ENCODE results near the gene IFT122.
A peak's percentile ranks its signal among the peaks of the same experiment; 100 is the strongest.

The IFT122 gene

GRCh38 chr3:129442486-129442885 is 2.5 kb downstream of the IFT122 start:
- DNase-seq: no peak

DNA sequence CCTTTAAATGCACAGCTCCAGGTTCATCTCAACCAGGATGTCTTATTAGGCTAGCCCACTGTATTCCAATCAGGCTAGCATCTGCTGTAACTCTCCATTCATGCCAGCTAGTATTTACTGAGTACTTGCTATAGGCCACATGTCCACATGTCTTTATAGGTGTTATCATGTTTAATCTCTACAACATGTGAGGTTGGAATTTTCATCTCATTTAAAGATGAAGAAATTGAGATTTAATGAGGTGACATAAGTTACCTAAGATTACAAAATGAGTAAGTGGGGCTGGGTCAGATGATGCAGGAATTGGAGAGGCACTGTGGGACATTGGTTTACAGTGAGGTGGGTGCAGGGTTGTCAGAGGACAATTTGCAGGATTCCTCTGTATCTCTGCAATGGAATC is 2.9 kb downstream of the IFT122 start:
- DNase-seq: no peak

GRCh38 chr3:129445471-129445870 is 5.4 kb downstream of the IFT122 start:
- DNase-seq: no peak

DNA sequence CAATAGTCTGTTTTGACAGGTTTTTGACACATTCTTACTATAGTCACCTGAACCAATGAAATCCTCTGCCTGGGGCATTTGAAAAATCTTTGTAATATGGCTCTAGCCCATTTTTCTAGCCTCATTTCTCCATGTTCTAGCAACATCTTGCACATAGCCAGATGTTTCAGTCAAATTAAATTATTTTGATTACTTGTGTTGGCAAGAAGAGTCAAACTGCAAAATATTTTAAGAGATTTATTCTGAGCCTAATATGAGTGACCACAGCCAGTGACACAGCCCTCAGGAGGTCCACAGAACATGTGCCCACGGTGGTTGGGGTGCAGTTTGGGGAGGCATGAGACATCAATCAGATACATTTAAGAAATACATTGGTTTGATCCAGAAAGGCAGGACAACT is 6.9 kb downstream of the IFT122 start:
- no peak for DNase-seq

DNA sequence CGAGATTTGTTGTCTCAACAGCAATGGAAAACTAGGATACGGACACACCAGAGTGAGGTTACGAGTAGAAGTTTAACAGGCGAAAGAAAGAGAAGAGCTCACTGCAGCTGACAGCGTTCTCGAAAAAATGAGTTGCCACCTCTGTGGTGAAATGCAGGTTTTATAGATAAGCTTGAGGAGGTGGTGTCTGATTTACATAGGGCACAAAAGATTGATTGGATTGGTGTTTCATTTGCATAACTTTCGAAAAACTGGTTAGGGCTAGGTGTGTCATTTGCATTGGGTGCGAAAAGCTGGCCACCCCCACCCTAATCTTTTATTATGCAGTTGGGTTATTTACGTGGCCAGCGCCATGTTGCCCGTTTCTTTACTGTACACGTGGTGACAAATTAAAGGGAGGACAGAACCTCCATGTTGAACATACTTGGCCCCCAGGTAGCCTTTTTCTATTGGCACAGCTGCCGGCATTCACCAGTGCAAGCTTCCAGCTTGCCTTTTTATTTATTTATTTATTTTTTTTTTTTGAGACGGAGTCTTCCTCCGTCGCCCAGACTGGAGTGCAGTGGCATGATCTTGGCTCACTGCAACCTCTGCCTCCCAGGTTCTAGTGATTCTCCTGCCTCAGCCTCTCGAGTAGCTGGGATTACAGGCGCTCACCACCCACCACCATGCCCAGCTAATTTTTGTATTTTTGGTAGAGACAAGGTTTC is 8.3 kb downstream of the IFT122 start:
- no peak for DNase-seq

- DNase-seq: peak; percentile 34
Observed at GRCh38 chr3:129449279-129450115, 9.5 kb downstream of the IFT122 start.

DNA sequence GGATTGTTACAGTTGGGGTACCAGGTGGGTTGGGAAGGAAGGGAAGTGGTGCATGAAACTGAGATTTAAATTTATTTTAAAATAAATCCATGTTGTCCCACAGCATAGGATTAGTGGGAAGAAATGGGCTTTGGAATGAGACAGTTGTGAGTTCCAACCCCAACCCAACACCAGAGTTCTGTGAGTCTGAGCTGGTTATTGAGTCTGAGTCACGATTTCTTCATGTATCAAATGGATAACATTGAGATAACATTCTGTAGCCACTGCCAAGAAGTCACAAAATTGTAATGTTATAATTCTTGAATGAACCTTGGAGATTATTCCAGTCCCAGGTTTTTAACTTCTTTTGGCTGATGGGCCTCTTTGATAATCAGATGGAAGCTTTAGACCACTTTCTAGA is 13.7 kb downstream of the IFT122 start:
- peak; percentile 65 for DNase-seq

- DNase-seq: no peak
Observed at GRCh38 chr3:129460155-129460554, 20.1 kb downstream of the IFT122 start.

GRCh38 chr3:129460572-129460971 is 20.5 kb downstream of the IFT122 start:
- DNase-seq: no peak

- no peak for DNase-seq
Observed at GRCh38 chr3:129461022-129461421, 21.0 kb downstream of the IFT122 start.

DNA sequence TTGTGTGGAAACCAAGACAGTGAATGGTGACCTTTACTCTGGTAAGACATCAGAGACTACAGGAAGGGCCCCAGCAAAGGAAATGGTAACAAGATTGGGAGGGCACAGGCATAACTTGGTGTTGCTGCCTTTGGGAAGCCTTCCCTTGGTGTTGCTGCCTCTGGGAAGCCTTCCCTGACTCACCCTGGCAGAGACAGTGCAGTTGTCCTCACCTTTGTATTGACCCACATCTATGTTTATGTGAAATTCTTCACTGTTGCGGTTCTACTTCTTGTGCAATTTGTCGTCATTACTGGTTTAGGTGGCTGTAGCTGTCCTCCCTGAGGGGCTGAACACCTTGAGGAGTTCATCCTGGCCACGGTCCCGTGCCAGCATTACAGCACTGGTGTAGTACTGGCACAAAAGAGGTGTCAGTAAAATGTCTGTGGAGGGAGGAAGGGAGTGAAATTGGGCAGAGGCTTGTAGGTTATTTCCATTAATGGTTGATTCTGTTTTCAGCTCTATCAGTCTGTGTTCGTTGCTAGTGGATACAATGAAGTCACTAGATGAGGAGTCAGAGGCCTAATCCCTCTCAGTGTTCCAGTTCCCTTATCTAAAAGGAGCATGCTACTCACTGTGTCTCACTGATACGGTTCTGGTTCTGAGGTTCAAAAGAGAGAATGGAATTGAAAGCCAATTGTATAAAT is 21.6 kb downstream of the IFT122 start:
- peak; percentile 13 for DNase-seq

GRCh38 chr3:129462361-129462968 is 22.4 kb downstream of the IFT122 start:
- no peak for DNase-seq

GRCh38 chr3:129463094-129463493 is 23.1 kb downstream of the IFT122 start:
- DNase-seq: no peak

GRCh38 chr3:129463716-129464115 is 23.7 kb downstream of the IFT122 start:
- no peak for DNase-seq

DNA sequence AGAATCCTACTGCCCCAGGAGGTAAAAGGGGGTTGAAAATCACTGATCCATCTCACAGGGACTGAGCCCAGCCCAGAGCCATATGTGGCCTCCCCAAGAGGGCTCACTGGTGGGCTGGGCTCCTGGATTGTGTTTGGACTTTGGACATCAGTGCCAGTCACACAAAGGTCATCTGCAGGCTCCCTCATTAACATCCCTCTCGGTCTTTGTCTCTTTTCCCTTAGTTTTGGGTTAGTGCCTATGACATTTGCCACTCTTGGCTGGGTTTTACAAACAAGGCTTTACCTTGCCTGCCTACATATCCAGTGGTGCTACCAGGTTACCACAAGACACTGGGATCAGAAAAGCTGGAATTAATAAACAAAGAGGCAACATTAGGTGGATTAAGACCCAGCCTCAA is 27.9 kb downstream of the IFT122 start:
- DNase-seq: no peak

- no peak for DNase-seq
Observed at GRCh38 chr3:129469026-129469425, 29.0 kb downstream of the IFT122 start.

GRCh38 chr3:129470861-129471260 is 30.8 kb downstream of the IFT122 start:
- peak; percentile 35 for DNase-seq

- DNase-seq: no peak
Observed at GRCh38 chr3:129473067-129473768, 33.2 kb downstream of the IFT122 start.

DNA sequence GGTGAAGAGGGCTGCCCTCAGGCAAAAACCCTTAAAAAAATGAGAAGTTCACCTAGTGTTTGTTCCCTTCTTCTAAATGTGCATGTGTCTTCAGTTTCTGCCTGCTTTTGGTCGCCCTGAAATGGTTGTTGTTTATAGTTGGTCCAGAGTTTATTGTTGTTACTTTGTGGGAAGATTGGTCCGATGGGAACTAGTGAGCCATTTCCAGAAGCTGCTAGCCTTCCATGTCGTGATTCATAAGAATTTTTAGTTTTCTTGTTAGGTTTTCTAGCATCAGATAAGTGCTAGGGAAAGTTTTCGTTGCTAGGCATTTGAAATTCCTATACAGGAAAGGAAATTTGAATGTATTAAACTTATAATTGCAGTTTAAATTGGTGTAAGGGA is 33.7 kb downstream of the IFT122 start:
- DNase-seq: no peak

GRCh38 chr3:129474984-129475804 is 35.2 kb downstream of the IFT122 start:
- no peak for DNase-seq

DNA sequence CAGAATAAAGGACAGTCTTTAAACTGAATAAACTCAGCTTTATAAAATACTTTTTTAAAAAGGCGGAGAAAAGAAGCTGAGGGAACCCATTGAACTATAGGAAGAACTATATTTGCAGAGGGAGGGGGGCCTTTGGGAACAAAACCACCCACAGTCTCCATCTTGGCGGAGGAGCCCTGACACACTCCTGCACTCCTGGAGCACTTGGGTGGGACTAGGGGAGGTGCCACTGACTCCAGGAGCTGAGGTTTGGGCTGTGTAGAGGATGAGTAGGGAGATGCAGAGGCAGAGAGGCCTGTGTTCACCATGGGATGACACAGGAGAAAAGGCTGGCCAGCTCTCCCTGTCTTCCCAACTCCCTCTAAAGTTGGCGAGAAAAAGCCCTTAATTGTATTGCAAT is 35.8 kb downstream of the IFT122 start:
- DNase-seq: no peak

GRCh38 chr3:129476586-129476985 is 36.6 kb downstream of the IFT122 start:
- DNase-seq: no peak

All from NCI-H226 (cell line).